ENCODE results near the gene ZNF454.

DNA sequence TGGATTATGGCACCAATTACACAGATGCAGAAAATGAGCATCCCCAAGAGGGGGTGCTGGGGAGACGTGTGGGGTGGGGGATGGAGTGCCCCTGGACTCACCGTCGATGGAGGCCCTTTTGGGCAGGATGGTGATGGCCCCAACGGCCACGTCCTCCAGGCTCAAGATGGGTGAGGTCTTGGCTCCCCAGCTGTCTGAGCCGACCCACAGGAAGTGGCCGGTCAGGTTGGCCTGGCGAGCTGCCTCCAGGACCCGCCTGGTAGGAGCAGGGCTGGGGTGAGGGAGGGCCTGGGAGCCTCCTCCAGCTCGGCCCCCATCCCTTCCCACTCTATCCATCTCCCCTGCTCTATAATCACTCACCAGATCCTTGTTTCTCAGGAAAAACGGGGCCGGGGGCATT lies 49.5 kb downstream of the ZNF454 start:
- TF ChIP-seq POLR2A (IDR thresholded peaks at IDR 0.05; ENCODE audit: borderline replicate concordance, extremely low read depth, insufficient read depth, insufficient read length) (no peak), EZH2 (IDR thresholded peaks at IDR 0.05) (no peak), EZH2phosphoT487 (IDR thresholded peaks at IDR 0.05; ENCODE audit: borderline replicate concordance) (no peak), POLR2AphosphoS5 (IDR thresholded peaks at IDR 0.05; ENCODE audit: low read depth, low read length) (no peak), YY1 (IDR thresholded peaks at IDR 0.05; ENCODE audit: extremely low read depth, insufficient replicate concordance, low read depth, low read length) (no peak), ZNF274 (IDR thresholded peaks at IDR 0.05; ENCODE audit: low read depth, low read length) (no peak)
- TF ChIP-seq, protein P1, sequence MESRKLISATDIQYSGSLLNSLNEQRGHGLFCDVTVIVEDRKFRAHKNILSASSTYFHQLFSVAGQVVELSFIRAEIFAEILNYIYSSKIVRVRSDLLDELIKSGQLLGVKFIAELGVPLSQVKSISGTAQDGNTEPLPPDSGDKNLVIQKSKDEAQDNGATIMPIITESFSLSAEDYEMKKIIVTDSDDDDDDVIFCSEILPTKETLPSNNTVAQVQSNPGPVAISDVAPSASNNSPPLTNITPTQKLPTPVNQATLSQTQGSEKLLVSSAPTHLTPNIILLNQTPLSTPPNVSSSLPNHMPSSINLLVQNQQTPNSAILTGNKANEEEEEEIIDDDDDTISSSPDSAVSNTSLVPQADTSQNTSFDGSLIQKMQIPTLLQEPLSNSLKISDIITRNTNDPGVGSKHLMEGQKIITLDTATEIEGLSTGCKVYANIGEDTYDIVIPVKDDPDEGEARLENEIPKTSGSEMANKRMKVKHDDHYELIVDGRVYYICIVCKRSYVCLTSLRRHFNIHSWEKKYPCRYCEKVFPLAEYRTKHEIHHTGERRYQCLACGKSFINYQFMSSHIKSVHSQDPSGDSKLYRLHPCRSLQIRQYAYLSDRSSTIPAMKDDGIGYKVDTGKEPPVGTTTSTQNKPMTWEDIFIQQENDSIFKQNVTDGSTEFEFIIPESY (IDR thresholded peaks at IDR 0.05; ENCODE audit: extremely low read depth, insufficient replicate concordance, low read length): no peak
- TF ChIP-seq, protein P2, sequence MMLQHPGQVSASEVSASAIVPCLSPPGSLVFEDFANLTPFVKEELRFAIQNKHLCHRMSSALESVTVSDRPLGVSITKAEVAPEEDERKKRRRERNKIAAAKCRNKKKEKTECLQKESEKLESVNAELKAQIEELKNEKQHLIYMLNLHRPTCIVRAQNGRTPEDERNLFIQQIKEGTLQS (IDR thresholded peaks at IDR 0.05): no peak
- TF ChIP-seq, protein P3, sequence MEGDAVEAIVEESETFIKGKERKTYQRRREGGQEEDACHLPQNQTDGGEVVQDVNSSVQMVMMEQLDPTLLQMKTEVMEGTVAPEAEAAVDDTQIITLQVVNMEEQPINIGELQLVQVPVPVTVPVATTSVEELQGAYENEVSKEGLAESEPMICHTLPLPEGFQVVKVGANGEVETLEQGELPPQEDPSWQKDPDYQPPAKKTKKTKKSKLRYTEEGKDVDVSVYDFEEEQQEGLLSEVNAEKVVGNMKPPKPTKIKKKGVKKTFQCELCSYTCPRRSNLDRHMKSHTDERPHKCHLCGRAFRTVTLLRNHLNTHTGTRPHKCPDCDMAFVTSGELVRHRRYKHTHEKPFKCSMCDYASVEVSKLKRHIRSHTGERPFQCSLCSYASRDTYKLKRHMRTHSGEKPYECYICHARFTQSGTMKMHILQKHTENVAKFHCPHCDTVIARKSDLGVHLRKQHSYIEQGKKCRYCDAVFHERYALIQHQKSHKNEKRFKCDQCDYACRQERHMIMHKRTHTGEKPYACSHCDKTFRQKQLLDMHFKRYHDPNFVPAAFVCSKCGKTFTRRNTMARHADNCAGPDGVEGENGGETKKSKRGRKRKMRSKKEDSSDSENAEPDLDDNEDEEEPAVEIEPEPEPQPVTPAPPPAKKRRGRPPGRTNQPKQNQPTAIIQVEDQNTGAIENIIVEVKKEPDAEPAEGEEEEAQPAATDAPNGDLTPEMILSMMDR (IDR thresholded peaks at IDR 0.05 in 2 of 3, conservative IDR thresholded peaks at IDR 0.05 in 1 of 3; ENCODE audit: borderline replicate concordance in 1 of 3, insufficient read depth in 1 of 3, low read depth in 2 of 3, low read length in 2 of 3): no peak
